H1 (cell line): ENCODE results near the gene SMYD3.

Experiments used
- ATF3 ChIP-seq: IDR thresholded peaks from 2 replicates; pipeline ENCODE4 v1.6.1; 2011; ENCODE audit warnings: low read depth, mild to moderate bottlenecking, low read length; ENCODE audit not compliant: insufficient read depth
- BCL11A ChIP-seq, 2 experiments: IDR thresholded peaks; one replicate each; pipeline ENCODE4 v1.6.1; 2011; ENCODE audit warnings: low read depth in 2 of 2, low read length in 2 of 2, mild to moderate bottlenecking in 2 of 2
- CBX5 ChIP-seq: fragments of 300-800, 300-1000 bp; sonication (generic); IDR thresholded peaks from 2 replicates; pipeline ENCODE4 v1.7.1; 2016; ENCODE audit warnings: antibody characterized with exemption, low read length, low read depth
- CREB1 ChIP-seq: IDR thresholded peaks from 2 replicates; pipeline ENCODE4 v1.6.1; 2012; ENCODE audit warnings: inconsistent platforms
- CTCF ChIP-seq, 3 experiments: IDR thresholded peaks; 1 replicate in 2 of 3; 2 replicates in 1 of 3; pipeline versions ENCODE4 v1.5.1 to v1.6.1; 2011; ENCODE audit warnings: low read length in 3 of 3, mild to moderate bottlenecking in 3 of 3, inconsistent platforms in 2 of 3, low read depth in 1 of 3, moderate library complexity in 1 of 3; ENCODE audit not compliant: insufficient read depth in 1 of 3; ENCODE audit errors: control extremely low read depth in 1 of 3
- EP300 ChIP-seq, 2 experiments: IDR thresholded peaks; 1 replicate in 1 of 2; 2 replicates in 1 of 2; pipeline ENCODE4 v1.6.1; 2011 to 2012; ENCODE audit warnings: low read depth in 2 of 2, low read length in 2 of 2, mild to moderate bottlenecking in 2 of 2, borderline replicate concordance in 1 of 2, inconsistent platforms in 1 of 2, moderate library complexity in 1 of 2
- EZH2 ChIP-seq: fragments of 200-600 bp; sonication (generic); IDR thresholded peaks from 2 replicates; pipeline ENCODE4 v1.7.1; 2012; ENCODE audit warnings: low read depth, mild to moderate bottlenecking, moderate library complexity, low read length, inconsistent platforms; ENCODE audit not compliant: severe bottlenecking
- GABPA ChIP-seq: IDR thresholded peaks from 2 replicates; pipeline ENCODE4 v1.6.1; 2011; ENCODE audit warnings: mild to moderate bottlenecking, low read length, moderate library complexity, borderline replicate concordance; ENCODE audit not compliant: insufficient read depth
- KDM5A ChIP-seq: fragments of 200-600 bp; IDR thresholded peaks from 2 replicates; pipeline ENCODE4 v1.7.1; 2012; ENCODE audit warnings: mild to moderate bottlenecking, low read length, inconsistent platforms, mixed read lengths
- POLR2AphosphoS5 ChIP-seq: IDR thresholded peaks from 2 replicates; pipeline ENCODE4 v1.6.1; 2011; ENCODE audit warnings: low read depth, low read length
- RBBP5 ChIP-seq: IDR thresholded peaks from 2 replicates; pipeline ENCODE4 v1.7.1; 2012; ENCODE audit warnings: low read depth, mild to moderate bottlenecking, inconsistent platforms, low read length, moderate library complexity, borderline replicate concordance
- TAF1 ChIP-seq: IDR thresholded peaks from 2 replicates; pipeline ENCODE4 v1.6.1; 2011; ENCODE audit warnings: mild to moderate bottlenecking, low read depth, low read length
- TCF12 ChIP-seq: IDR thresholded peaks from 2 replicates; pipeline ENCODE4 v1.6.1; 2011; ENCODE audit warnings: low read depth, mild to moderate bottlenecking, low read length
- ZNF274 ChIP-seq: IDR thresholded peaks from 2 replicates; pipeline ENCODE4 v1.7.0; 2012; ENCODE audit warnings: low read length, borderline replicate concordance; ENCODE audit errors: extremely low read depth

- TF ChIP-seq POLR2AphosphoS5 (no peak), CBX5 (no peak), EZH2 (no peak), RBBP5 (no peak), EP300 (IDR thresholded peaks at IDR 0.05; ENCODE audit: borderline replicate concordance in 1 of 2, low read depth in 2 of 2, low read length in 2 of 2) (no peak), CTCF (IDR thresholded peaks at IDR 0.05; ENCODE audit: control extremely low read depth in 1 of 3, insufficient read depth in 1 of 3, low read depth in 1 of 3, low read length in 3 of 3) (no peak), ATF3 (no peak), GABPA (no peak), KDM5A (no peak), ZNF274 (no peak), CREB1 (no peak), TAF1 (no peak), BCL11A (IDR thresholded peaks at IDR 0.05; ENCODE audit: low read depth in 2 of 2, low read length in 2 of 2) (no peak), TCF12 (no peak)
These were observed 534.6 kb downstream of the SMYD3 start for GRCh38 chr1:245972476-245972875.
